RCC 7860 (cell line): Measurements from ENCODE around the gene TTC7B.

Experiments used
- DNase-seq: peaks from one replicate; pipeline ENCODE4 v3.0.0-alpha.2; 2015; ENCODE audit warnings: low spot score
- FAIRE-seq: peaks from 2 replicates; lab custom pipeline; 2012; peaks lifted over from hg19 to GRCh38; lab: Jason Lieb, UNC

Gene TTC7B

DNA sequence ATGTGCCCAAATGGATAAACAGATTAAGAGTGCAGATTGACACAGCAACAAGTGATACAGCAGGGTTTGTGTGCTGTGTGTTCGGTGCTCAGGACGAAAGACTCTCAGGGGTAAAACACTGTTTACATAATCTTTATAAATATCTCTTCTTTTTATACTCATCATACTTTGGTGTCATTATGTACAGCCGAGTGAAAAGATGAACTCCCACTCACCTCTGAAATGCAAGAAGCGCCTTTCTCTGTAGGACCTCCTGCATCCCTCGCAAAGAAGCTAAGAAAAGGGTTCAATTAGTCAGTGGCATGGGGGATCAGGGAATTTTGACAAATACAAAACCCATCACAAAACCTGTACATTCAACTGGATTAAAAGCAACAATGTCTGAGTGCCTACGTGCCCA, 163.6 kb downstream of the TTC7B start:
- FAIRE-seq = no peak

DNA sequence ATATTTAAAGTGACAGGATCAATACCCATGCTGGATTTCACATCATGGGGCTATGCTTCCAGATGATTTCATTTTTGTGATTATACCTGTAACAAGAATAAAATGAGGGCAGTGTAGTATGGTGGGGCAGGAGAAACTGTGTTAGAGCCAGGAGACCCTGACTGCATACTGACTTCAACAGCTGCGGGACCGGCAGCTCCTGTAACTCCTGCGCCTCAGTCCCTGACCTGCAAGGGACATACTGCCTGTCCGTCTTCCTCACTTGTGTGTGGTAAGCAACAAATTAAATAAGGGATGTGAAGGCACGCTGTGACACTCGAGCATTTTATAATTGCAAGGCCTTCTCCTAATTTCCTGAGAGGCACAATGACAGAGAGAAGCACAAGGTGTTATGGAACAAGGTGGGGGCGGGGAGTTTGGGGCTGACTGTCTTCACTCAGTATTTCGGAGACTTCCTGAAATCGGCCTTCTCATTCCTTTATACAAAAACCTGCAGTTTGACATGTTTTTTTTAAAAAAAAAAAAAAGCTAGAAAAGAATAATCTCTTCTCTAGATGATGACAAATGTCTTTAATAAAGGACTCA, 164.2 kb downstream of the TTC7B start:
- FAIRE-seq = no peak
- DNase-seq = no peak

More for the DNA sequence above, 163.6 kb downstream of the TTC7B start:
- DNase-seq = no peak

DNA sequence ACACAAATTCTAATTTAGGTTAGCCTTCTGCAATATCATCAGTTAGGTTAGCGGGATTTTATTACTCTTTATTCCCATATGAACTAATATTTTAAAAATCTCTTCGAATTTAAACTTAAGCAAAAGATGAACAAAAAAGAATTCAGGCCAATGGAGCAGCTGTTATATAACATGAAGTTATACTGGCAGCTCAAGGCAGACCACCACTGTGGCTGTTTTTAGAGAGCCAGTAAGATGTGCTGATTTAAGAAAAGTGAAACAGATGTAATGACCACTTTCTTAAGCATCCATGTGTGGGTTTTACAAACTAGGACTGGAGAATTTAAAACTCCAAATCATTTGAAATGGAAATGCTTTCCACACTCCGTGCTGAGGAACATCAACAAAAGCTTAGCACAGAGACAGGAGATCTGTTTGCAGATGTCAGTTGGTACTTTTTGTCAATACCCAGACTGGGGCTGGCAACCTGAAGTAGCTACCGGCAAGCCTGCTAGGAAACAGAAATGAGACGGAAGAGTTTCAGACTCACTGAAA, 164.9 kb downstream of the TTC7B start:
- no peak for FAIRE-seq
- no peak for DNase-seq

DNA sequence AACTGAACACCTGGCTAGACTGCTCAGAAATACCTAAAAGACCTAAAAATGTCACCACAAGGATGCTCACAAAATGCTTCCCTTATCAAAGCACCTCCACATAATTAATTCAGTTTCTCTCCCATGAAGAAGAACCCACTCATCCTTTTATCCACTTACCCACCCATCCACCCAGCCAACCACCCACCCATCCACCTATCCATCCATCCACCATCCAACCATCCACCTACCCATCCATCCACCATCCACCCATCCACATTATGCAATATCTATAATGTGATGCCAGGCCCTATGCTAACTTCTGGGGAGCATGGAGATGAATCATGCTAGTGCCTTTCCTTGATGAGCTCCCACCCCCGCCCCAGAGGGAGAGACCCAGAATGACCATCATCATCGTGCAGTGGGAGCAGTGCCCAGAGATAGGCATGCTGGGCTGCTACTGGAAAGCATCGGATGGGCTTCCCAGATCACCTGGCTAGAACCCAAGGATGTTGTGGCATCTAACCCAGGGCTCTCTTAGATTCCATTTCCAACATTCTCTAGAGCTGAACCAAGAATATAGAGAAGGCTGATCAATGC, 166.6 kb downstream of the TTC7B start:
- no peak for DNase-seq
- FAIRE-seq = no peak

DNA sequence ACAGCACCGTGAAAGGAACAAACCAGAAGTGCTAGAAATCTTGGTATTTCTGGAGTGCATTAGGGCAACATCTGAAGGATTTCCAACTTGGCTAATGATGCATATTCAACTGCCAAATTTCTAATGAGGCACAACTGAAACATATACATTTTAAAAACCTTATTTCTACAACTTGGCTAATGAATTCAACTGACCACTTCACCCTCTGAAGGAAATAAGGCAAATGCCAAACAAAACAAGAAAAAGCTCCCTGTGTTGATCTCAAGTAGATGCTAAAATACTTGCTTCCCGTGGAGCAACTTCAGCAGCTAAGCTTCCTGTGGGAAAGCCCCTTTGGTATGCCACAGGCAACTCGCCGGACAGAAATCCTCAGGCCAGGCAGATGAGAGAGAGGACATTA, 167.1 kb downstream of the TTC7B start:
- FAIRE-seq (no peak), DNase-seq (no peak)

DNA sequence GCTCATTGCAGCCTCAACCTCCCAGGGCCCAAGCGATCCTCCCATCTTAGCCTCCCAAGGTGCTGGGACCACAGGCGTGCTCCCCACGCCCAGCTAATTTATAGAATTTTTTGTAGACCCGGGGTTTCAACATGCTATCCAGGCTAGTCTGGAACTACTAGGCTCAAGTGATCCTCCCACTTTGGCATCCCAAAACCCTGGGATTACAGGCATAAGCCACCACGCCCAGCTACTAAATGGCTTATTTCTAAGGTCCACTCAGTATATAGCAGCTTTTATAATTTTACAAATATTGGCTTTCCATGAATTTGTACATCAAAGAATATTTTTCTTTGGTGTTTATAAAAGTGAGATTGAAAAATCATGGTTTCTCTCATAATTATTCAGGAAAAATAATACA, 167.8 kb downstream of the TTC7B start:
- FAIRE-seq (no peak), DNase-seq (no peak)

DNA sequence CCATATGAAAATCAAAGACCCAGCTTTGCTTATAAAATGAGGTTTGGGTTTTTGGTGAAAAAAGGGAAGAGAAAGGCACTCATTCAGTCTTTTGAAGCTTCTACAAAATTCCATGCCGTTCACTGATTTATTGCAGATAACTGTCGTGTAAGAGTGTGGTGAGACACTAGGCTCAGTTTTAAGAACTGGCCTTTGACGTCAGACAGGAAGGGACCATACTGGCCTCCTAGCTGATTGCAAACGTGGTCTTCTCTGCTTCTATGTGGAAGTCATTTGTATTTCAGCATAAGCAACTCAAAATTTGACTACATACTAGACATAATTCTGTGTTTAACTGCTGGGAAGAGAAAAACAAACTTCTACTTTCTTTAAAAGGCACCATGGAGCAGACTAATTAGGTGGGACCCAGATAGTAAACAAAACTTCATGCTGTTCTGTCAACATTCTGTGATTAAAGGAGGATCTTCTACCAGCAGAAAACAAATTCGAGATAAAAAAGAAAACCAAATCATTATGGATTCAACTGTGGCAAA, 168.7 kb downstream of the TTC7B start:
- FAIRE-seq = no peak

DNA sequence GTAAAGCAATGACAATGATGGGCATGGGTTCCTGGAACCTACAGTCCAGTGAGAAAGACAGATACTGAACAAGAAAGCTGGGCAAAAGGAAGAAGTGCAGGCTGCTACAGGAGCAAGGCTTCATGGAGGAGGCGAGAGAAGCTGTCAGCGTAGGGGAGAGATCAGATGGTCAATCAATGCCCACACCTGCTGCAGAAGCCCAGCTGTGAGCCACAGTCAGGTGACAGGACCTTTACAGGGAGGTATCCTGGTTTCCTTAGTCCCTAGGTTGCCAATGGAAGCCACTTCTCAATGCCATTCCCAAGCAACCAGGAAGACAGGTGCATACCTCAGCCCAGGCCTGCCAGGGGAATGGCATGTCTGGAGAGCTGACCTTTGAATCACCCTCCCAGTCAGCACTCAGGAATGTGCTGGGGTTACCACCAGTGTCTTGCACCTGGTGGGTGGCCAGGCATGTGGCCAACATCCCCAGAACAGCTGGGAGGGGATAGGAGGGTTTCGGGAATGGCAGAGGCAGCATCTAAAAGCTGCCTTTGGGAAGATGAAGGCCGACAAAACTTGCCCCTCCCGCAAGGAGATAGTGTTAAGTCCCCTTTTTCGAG, 170.3 kb downstream of the TTC7B start:
- DNase-seq (peak; percentile 53), FAIRE-seq (no peak)

More for the DNA sequence above, 168.7 kb downstream of the TTC7B start:
- DNase-seq = no peak

DNA sequence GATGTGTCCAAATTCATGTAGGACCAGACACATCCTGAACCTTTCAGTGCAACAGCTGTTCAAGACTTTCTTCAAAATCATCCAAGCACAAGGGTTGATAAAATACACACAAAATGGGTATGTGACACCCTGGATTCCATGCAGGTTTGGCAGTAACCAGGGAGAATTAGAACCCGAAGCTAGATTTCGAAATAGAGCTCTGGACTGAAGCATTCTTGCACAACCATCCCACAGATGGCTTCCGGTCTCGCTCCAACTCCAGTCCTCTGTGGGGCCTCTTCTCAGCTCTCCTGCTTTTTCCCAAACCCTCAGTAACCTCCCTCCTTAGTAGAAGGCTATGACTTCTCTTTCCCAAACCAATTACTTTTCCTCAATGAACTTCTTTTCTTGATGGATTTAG, 171.3 kb downstream of the TTC7B start:
- DNase-seq = no peak
- FAIRE-seq = no peak

DNA sequence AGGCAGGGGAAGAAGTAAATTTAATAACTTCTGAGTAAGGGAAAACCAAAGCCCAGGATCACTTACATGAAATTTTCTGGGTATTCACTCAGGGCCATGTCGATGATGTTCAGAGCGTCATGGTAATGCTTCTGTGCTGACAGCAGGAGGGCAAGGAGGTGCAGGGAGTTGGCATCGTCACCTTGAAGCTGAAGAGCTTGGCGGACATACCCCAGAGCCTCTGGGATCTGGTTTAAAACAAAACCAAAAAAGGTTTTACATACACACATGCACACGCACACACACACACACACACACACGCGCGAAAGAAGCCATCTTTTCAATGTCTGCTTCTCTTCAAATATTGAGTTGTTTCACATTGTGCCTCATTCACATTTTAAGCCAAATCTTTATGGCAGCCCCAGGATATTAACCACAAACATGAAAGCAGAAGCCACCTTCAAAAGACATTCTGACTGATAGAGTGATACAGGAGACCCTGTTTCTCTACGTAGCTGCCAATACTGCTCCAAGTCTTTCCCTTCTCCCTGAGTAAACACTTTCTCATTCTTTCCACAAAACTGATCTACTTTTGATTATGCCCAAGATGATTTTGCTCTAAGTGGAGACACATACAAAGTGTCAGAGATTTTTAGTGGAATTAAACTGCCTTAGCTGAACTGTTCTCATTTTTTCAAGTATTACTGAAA, 172.1 kb downstream of the TTC7B start:
- no peak for DNase-seq
- FAIRE-seq = no peak

DNA sequence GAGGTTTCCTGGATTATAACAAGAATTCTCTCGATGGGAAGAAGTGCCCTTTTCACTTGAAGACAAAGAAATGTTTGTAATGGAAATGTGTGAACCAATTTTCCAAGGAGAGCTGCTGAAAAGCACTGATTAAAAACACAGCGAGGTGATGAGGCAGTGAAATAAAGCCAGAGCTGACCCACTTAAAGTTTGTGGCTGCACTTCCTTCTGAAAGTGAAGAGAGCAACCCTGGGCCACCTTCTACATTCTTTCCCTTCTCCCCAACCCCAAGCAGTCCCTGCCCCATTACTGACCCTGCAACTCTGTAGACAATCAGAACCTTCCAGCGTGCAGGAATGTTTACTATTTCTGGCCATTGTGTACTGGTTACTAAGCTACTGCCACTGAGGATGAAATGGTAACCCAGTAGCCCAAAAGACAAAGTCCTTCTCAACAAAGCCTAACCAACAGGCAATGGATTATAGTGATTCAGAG, 173.9 kb downstream of the TTC7B start:
- DNase-seq (no peak), FAIRE-seq (no peak)

DNA sequence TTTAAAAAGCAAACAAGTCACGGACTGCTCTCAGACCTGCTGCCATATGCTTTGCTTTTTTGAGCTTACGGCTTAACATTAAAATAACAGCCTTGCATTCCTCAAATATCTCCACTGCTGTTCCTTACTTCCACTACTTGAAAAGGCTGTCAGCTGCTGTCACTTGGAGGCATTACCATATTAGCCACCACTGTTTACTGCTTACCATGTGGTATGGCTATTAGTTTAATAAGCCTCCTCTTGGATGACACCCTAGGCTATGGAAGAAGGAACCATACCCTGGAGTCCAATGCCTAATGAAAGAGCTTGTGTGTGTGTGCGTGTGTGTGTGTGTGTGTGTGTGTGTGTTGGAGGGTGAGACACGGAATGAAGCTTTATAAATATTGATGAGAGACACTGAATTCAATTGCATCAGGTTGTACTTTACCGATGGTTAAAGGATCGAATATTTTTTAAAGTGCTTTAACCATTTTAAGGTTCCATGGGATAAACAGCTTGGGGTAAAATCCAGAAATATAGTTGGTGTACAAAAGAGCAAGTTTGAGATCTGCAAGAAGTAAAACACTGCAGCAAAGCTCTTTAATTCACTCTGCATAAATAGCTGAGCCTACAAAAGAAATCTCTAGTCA, 174.5 kb downstream of the TTC7B start:
- DNase-seq = no peak

DNA sequence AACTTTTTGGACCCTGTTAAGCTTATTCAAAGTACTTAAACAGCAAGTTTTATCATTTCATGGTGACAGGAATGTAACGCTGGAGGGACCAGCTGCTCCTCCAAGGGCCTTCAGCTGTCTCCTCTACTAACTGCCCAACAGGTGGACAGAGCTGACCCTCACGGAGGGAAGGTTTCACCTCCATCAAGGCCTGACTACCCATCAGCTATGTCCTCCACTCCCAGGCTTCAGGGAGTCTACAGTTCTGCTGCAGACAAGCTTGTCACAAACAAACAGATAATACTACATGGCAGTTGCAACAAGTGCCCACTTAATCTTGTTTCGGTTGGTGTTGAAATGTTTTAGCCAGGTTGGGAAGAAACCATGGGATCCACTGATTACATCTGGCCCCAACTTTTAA, 175.1 kb downstream of the TTC7B start:
- no peak for FAIRE-seq

More for the DNA sequence above, 174.5 kb downstream of the TTC7B start:
- no peak for FAIRE-seq

DNA sequence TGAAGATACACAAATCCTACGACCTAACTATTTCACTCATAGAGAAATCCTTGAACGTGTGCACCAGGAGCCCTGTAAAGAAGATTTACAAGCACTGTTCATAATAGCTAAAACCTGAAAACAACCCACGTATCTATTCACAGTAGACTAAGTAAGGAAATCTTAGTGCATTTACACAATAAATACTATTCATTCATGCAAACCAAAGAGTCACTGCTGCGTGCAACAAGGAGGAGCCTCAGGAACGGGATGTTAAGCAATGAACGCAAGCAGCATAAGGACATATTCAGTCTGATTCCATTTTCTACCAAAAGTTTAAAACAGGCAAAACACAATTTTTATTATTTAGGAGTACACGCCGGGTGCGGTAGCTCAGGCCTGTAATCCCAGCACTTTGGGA, 176.6 kb downstream of the TTC7B start:
- DNase-seq (no peak), FAIRE-seq (no peak)

More for the DNA sequence above, 175.1 kb downstream of the TTC7B start:
- no peak for DNase-seq

DNA sequence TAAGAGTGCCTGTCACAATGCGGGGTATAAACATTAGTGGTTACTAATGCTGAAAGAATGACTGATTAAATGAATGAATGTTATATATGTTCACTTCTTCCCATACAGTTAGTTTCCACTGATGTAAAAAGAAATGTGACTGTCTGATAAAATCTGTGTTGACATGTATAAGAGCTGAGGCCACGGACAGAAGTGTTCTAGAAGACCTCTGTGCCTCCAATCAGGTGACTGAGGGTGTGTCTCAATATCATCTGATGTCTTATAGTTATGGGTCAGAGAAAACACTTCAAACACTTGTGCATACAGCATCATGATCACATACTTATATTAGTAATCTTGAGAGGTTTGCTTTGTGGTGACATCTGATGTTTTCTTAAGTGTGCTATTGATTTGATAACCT, 183.4 kb downstream of the TTC7B start:
- no peak for DNase-seq

DNA sequence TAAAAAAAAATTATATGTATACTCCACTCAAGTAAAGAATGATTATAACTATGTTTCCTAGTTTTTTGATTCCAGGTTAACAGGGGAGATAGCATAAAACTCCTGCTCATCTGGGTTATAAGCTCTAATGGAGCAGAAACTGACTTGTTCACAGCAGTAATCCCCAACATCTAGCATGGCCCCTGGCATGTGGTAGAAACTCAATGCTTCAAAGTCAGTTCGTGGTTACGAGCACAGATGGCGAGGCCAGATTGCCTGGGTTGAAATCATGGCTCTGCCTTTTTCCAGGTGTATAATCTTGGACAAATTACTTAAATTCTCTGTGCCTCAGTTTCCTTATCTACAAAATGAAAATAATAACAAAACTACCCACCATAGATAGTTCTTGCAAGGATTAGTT, 183.8 kb downstream of the TTC7B start:
- no peak for FAIRE-seq
- no peak for DNase-seq

More for the DNA sequence above, 183.4 kb downstream of the TTC7B start:
- FAIRE-seq = no peak

DNA sequence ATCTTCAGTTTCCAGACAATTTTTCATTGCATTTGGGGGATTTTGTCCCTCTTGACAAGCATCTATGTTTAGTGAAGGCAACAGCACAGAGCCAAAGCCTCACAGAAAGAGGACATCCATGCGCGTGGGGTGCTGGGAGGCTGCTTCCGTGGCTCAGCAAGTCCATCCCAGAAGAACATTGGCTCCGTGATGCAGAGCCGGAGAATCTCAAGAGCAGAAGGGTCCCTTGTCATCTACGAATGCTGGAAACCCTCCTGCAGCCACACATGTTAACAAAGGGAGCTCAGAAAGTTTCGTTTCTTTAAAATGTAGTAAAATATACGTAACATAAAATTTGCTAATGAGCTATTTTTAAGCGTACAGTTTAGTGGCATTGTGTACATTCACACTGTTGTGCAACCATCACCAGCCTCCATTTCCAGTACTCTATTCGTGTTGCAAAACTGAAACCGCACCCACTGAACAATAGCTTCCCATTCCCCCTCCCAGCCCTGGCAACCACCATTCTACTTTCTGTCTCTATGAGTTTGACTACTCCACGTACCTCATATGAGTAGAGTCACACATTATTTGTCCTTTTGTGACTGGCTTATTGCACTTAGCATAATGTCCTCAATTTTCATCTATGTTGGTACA, 185.9 kb downstream of the TTC7B start:
- DNase-seq (no peak), FAIRE-seq (no peak)

DNA sequence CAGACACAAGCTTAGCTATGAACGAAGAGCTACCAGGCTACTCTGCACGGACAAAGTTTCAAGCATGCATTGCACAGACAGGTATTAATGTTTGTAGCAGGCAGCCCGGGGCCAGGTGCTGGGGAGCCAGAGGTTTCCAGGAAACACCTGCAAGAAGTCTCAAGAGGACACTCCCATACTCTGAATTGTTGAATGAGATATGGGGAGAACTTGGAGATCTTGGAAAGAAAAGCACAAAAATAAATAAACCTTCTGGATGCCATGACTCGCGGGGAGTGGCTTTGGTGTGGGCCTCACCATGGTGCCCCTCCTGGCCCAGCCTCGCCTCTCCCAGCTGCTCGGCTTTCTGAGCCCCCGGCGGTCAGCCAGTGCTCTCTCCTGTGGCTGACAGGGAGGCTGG, 186.8 kb downstream of the TTC7B start:
- no peak for FAIRE-seq
- DNase-seq = no peak

DNA sequence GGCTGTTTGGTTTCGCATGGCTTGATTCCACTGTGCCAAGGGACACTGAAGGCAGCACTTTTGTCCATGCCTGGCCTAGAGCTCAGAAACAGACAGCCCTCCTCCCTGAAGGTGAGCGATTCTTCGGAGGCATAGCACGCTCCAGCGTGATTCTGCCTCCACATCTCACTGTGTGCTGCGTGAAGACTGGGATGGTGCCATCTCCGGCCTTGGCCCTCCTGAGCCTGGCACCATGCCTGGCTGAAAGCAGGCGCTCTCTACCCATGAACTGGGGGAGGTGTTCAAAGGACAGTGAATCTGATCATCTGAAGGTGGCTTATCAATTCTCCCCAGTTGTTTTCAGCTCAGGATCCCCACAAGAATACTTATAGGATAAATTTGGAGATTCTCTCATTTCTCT, 187.4 kb downstream of the TTC7B start:
- DNase-seq (no peak), FAIRE-seq (no peak)

DNA sequence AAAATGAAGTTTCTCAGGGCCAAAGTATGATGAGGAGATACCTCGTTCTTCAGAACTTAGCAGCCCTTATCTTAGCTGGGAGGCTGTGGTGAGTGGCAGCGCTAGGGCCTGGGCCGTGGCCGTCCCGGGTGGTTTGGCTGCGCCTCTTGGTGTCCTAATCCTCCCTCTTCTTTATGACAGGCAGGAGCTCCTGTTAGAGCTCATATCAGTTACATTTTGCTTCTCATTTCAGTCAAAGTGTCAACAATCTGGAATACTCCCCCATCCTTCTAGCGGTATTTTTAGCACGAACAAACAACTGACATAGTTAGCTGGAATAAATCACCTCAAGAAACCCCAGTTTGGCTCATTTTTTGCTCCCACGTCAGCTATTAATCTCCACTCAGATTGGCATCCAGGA, 188.8 kb downstream of the TTC7B start:
- FAIRE-seq (no peak), DNase-seq (no peak)
